Stimulated activated CD4-positive, alpha-beta T cell treated with anti-CD3 and anti-CD28 coated beads, Interleukin-12 subunit alpha, Interleukin-12 subunit beta, amount 100 ng/mL, for 24 hours (primary cell): ENCODE data around the gene ASB16.
A peak's percentile ranks its signal among the peaks of the same experiment; 100 is the strongest.
"Not testable (repeated sequence)": the region's sequence is repeated elsewhere in the genome, so short reads cannot be mapped to it uniquely, and the experiment has no call there.

Experiments
- DNase-seq, 2 experiments: peaks; one replicate each; pipeline ENCODE4 v3.0.0-alpha.2; 2020; ENCODE audit warnings: low read depth in 2 of 2

Gene ASB16

GRCh38 chr17:44170499-44171201 is at the start of gene ASB16:
ASB16 (plus strand) TSS chr17:44170704; CDS start chr17:44170790, 86 bp downstream.
- no peak for DNase-seq

- no peak for DNase-seq
These were observed 49.5 kb upstream of the ASB16 start for GRCh38 chr17:44120851-44121605.

GRCh38 chr17:44121997-44122815 is 48.3 kb upstream of the ASB16 start:
- DNase-seq, result no peak

GRCh38 chr17:44122816-44123355 is 47.6 kb upstream of the ASB16 start:
- DNase-seq, result no peak

- peak; percentile 92 to 95 for DNase-seq
These were observed 47.0 kb upstream of the ASB16 start, which contains the start of gene HDAC5 for GRCh38 chr17:44123356-44124117. HDAC5 (minus strand) TSS chr17:44123641; CDS start chr17:44117515, 6,126 bp downstream.

- DNase-seq, result no peak
These were observed 46.4 kb upstream of the ASB16 start for GRCh38 chr17:44124118-44124438.

- no peak for DNase-seq
These were observed 42.1 kb upstream of the ASB16 start for GRCh38 chr17:44128383-44128782.

GRCh38 chr17:44130693-44131349 is 39.7 kb upstream of the ASB16 start:
- DNase-seq, result no peak

- DNase-seq, result not testable (repeated sequence)
These were observed 39.1 kb upstream of the ASB16 start for GRCh38 chr17:44131372-44131771.

GRCh38 chr17:44132275-44132821 is 38.2 kb upstream of the ASB16 start:
- no peak for DNase-seq

- no peak for DNase-seq
These were observed 36.5 kb upstream of the ASB16 start for GRCh38 chr17:44133918-44134476.

GRCh38 chr17:44134752-44135568 is 35.5 kb upstream of the ASB16 start:
- DNase-seq, result no peak

- DNase-seq, result peak; percentile 51 to 70
These were observed 32.4 kb upstream of the ASB16 start for GRCh38 chr17:44137891-44138709.

GRCh38 chr17:44143921-44144320 is 26.6 kb upstream of the ASB16 start:
- not testable (repeated sequence) for DNase-seq

GRCh38 chr17:44144966-44145739 is 25.4 kb upstream of the ASB16 start:
- DNase-seq, result no peak

- DNase-seq, result no peak
These were observed 23.8 kb upstream of the ASB16 start for GRCh38 chr17:44146375-44147346.
